Right lung (tissue), 5 donors: ENCODE results near the gene PPWD1. TPM values are rescaled to one million over a fixed set of nuclear protein-coding genes. Genes with fewer than 3 reads are reported as not detected.
"Not testable (repeated sequence)": the region's sequence is repeated elsewhere in the genome, so short reads cannot be mapped to it uniquely, and the experiment has no call there.

Experiments
- DNase-seq, 2 donors: peaks; one replicate each; pipeline ENCODE4 v3.0.0-alpha.2; 2013
- polyA plus RNA-seq, 5 donors: library from polyadenylated mRNA; unstranded; fragments of 120-200 nt; gene quantifications; one replicate each; pipeline versions ENCODE4 v1.2.1 to v1.2.3, GENCODE V29; 2013; ENCODE audit warnings: inconsistent platforms in 1 of 5, low replicate concordance in 1 of 5; ENCODE audit not compliant: insufficient read length in 5 of 5, insufficient read depth in 1 of 5

The PPWD1 gene
- polyA plus RNA-seq, 5 donors, result 80.8 to 132 (median 119) TPM

- DNase-seq, result no peak
Measured at GRCh38 chr5:65612298-65612907, 49.3 kb downstream of the PPWD1 start.

- DNase-seq, result no peak
Measured at GRCh38 chr5:65620021-65620420, 56.9 kb downstream of the PPWD1 start.

- not testable (repeated sequence) for DNase-seq
Measured at GRCh38 chr5:65621961-65622360, 58.9 kb downstream of the PPWD1 start.

- no peak for DNase-seq
Measured at GRCh38 chr5:65623482-65623881, 60.4 kb downstream of the PPWD1 start.

DNA sequence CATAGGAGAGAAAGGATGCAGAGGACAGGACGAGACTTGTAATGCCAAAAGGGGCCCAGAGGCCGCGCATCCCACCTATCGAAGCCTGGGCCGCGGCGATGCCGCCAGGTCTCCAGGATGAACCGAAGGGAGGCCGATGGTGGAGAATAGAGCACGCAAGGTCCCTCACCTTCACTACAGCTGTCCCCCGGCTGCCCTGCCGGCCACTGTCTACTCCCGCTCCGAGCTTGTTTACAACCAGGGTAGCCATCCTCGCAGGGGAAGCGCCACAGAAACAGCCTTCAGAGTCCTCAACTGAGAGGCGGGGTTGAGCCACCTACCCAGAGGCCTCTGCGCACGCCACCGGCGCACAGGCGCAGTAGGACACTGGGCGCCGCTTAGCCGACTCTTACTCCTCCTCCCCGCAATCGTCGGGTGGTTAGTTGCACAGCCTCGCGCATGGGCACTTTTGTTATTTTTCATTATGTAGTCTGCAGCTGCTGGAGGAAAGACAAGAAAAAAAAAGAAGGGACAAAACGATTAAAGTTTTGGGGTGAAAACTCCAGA lies 61.0 kb downstream of the PPWD1 start, which contains the start of gene TRIM23:
TSS of gene TRIM23 (minus strand) at position 309 of the 546 bp plus-strand sequence. CDS start at position 250, 59 bp downstream.
- DNase-seq, result peak in 1 of 2 donors; percentile 93

GRCh38 chr5:65624571-65625555 lies 61.8 kb downstream of the PPWD1 start, which contains the start of the genes SHLD3 and TRAPPC13:
Gene SHLD3 (plus strand): TSS chr5:65625027. CDS start chr5:65629588, 4,561 bp downstream.
Gene TRAPPC13 (plus strand): TSS chr5:65625027. CDS start chr5:65625061, 34 bp downstream.
- DNase-seq, result peak; percentile 88 to 92

- DNase-seq, result no peak
Measured at GRCh38 chr5:65625743-65626142, 62.6 kb downstream of the PPWD1 start.

GRCh38 chr5:65630981-65631380 lies 67.9 kb downstream of the PPWD1 start:
- no peak for DNase-seq

Other genes starting within 250 kb of the PPWD1 start
- gene ADAMTS6, start 81.4 kb upstream of the PPWD1 start, polyA plus RNA-seq, result 10 to 100 TPM in 4 of 5 donors, 1 to 10 TPM in 1; 7.3 to 24.4 (median 13.5) TPM
- gene CENPK, start 128 bp upstream of the PPWD1 start, polyA plus RNA-seq, result 10 to 100 TPM; 32.3 to 96.8 (median 55.9) TPM
- 10 to 100 TPM; 16.7 to 31.5 (median 26.7) TPM for gene TRIM23, start 61.0 kb downstream of the PPWD1 start, polyA plus RNA-seq
- 1 to 10 TPM; 4.1 to 6.2 (median 4.9) TPM for gene SHLD3, start 61.7 kb downstream of the PPWD1 start, polyA plus RNA-seq
- 10 to 100 TPM; 27.2 to 39.2 (median 36.6) TPM for gene TRAPPC13, start 61.7 kb downstream of the PPWD1 start, polyA plus RNA-seq
- gene SGTB, start 158.8 kb downstream of the PPWD1 start, polyA plus RNA-seq, result 1 to 10 TPM; 5.0 to 9.8 (median 9.1) TPM
- 10 to 100 TPM; 14.0 to 25.9 (median 23.1) TPM for gene NLN, start 158.9 kb downstream of the PPWD1 start, polyA plus RNA-seq